Upper lobe of left lung (tissue), 6 donors: Measurements from ENCODE around the gene TRMT1. TPM values are rescaled to one million over a fixed set of nuclear protein-coding genes. Genes with fewer than 3 reads are reported as not detected.
A peak's percentile ranks its signal among the peaks of the same experiment; 100 is the strongest.

ENCODE experiments used
- ATAC-seq, 2 donors: fragments of 200-7000 bp; cut with Tn5 transposase; one replicate each; pipeline ENCODE4 v1.9.1; 2022; ENCODE audit warnings: mild to moderate bottlenecking in 2 of 2, moderate library complexity in 2 of 2; ENCODE audit not compliant: low FRiP score in 2 of 2
- DNase-seq, 2 donors: peaks; one replicate each; pipeline ENCODE4 v3.0.0-alpha.2; 2019 to 2020
- H3K27ac ChIP-seq, 4 donors: fragments of 200-600 bp; sonication (generic); one replicate each; pipeline ENCODE4 v1.5.1; 2016 to 2019
- H3K27me3 ChIP-seq, 4 donors: fragments of 200-600 bp; sonication (generic); one replicate each; pipeline ENCODE4 v1.5.1; 2017 to 2019
- H3K36me3 ChIP-seq, 4 donors: fragments of 200-600 bp; sonication (generic); one replicate each; pipeline ENCODE4 v1.5.1; 2016 to 2019
- H3K4me1 ChIP-seq, 4 donors: fragments of 200-600 bp; sonication (generic); one replicate each; pipeline ENCODE4 v1.5.1; 2018 to 2019
- H3K4me3 ChIP-seq, 4 donors: fragments of 200-600 bp; sonication (generic); one replicate each; pipeline ENCODE4 v1.5.1; 2017 to 2019; ENCODE audit warnings: mild to moderate bottlenecking in 2 of 4, moderate library complexity in 1 of 4
- H3K9me3 ChIP-seq, 4 donors: fragments of 200-600 bp; sonication (generic); one replicate each; pipeline ENCODE4 v1.5.1; 2018 to 2019
- CTCF ChIP-seq, 6 experiments: fragments of 450-650 bp in 4 of 6; fragments of 200-600 bp in 2 of 6; sonication (generic) in 2 of 6; IDR thresholded peaks; one replicate each; pipeline ENCODE4 v1.5.1; 2016 to 2019; ENCODE audit warnings: antibody characterized with exemption in 6 of 6
- EP300 ChIP-seq, 4 donors: sonication (generic); formaldehyde crosslinking; IDR thresholded peaks; one replicate each; pipeline ENCODE4 v1.5.1; 2017; ENCODE audit warnings: antibody characterized with exemption in 4 of 4, control low read depth in 2 of 4
- POLR2A ChIP-seq, 4 donors: fragments of 450-650 bp; IDR thresholded peaks; one replicate each; pipeline ENCODE4 v1.5.1; 2016 to 2017; ENCODE audit warnings: antibody characterized with exemption in 4 of 4, mild to moderate bottlenecking in 2 of 4
- POLR2AphosphoS5 ChIP-seq, 2 donors: sonication (generic); formaldehyde crosslinking; IDR thresholded peaks; one replicate each; pipeline ENCODE4 v1.5.1; 2017; ENCODE audit warnings: antibody characterized with exemption in 2 of 2
- WGBS, 2 donors: methylation state at CpG; one replicate each; pipeline ENCODE4 v1.1.5; 2017 to 2018; 5-methylcytosine and 5-hydroxymethylcytosine counted together
- total RNA-seq, 6 donors: library from RNA; depleted of rRNA in 4 of 6; stranded (reverse); fragments of >200 nt in 4 of 6; gene quantifications; one replicate each; pipeline versions ENCODE4 v1.1.0 to v1.2.1, GENCODE V29; 2016 to 2021
- donor health status: DM: no; HTN: no; CAD: no; lungs with moderate emphysema.
- donor health status: DM: no; HTN: yes; CAD: no; lungs with severe emphysema.

Gene TRMT1
- total RNA-seq, 6 donors from 2014 or later = 27.2 to 92.2 (median 33.1) TPM

- no peak overlapping the region for H3K4me3 ChIP-seq
- H3K4me1 ChIP-seq = peaks cover 7 to 32% (median 13%) of the 10 kb centered on the region in 4 donors
- no peaks in the 10 kb centered on the region for H3K27me3 ChIP-seq
- no peak for TF ChIP-seq CTCF (IDR thresholded peaks at IDR 0.05)
- TF ChIP-seq POLR2A (IDR thresholded peaks at IDR 0.05) = no peak
- TF ChIP-seq EP300 (IDR thresholded peaks at IDR 0.05) = no peak
- no peak for TF ChIP-seq POLR2AphosphoS5 (IDR thresholded peaks at IDR 0.05)
- DNase-seq (no peak), ATAC-seq (no peak)
- H3K36me3 ChIP-seq = peaks cover 0 to 14% (median 3%) of the 10 kb centered on the region in 4 donors
- 86% methylated on average over 6 of the region's 9 CpGs; no CpG with 5 or more reads in 1 of the 2 donors for WGBS, 2 donors
- H3K9me3 ChIP-seq = no peaks in the 10 kb centered on the region
- H3K27ac ChIP-seq = no peak overlapping the region
These were observed 12.8 kb upstream of the TRMT1 start for GRCh38 chr19:13129384-13129783.

- peak in 1 of 2 donors; percentile 28 for ATAC-seq
- WGBS, 2 donors = 77 to 80% methylated on average over 1 of the region's 1 CpG
- no peak overlapping the region for H3K27ac ChIP-seq
These were observed 12.0 kb upstream of the TRMT1 start for GRCh38 chr19:13128583-13128982.

GRCh38 chr19:13127811-13128575, 11.5 kb upstream of the TRMT1 start:
- no peak for ATAC-seq
- TF ChIP-seq EP300 (IDR thresholded peaks at IDR 0.05) (no peak), CTCF (IDR thresholded peaks at IDR 0.05) (no peak), POLR2AphosphoS5 (IDR thresholded peaks at IDR 0.05) (no peak), POLR2A (IDR thresholded peaks at IDR 0.05) (no peak)
- Histone ChIP-seq H3K9me3 (no peaks in the 10 kb centered on the region), H3K4me3 (no peak overlapping the region), H3K4me1 (peaks cover 3 to 22% (median 7%) of the 10 kb centered on the region in 4 donors), H3K27ac (no peak overlapping the region), H3K36me3 (peaks cover 0 to 14% (median 5%) of the 10 kb centered on the region in 4 donors), H3K27me3 (no peaks in the 10 kb centered on the region)
- 93 to 95% methylated on average over 5 to 6 of the region's 6 CpGs for WGBS, 2 donors
- DNase-seq = no peak

More at GRCh38 chr19:13128583-13128982, 12.0 kb upstream of the TRMT1 start:
- DNase-seq = no peak
- no peak overlapping the region for H3K4me3 ChIP-seq
- H3K36me3 ChIP-seq = peaks cover 0 to 14% (median 5%) of the 10 kb centered on the region in 4 donors
- no peak for TF ChIP-seq POLR2AphosphoS5 (IDR thresholded peaks at IDR 0.05)
- TF ChIP-seq POLR2A (IDR thresholded peaks at IDR 0.05) = no peak
- TF ChIP-seq EP300 (IDR thresholded peaks at IDR 0.05) = no peak
- TF ChIP-seq CTCF (IDR thresholded peaks at IDR 0.05) = no peak
- H3K4me1 ChIP-seq = peaks cover 7 to 25% (median 9%) of the 10 kb centered on the region in 4 donors
- no peaks in the 10 kb centered on the region for H3K27me3 ChIP-seq
- H3K9me3 ChIP-seq = no peaks in the 10 kb centered on the region

GRCh38 chr19:13127051-13127450, 10.5 kb upstream of the TRMT1 start:
- DNase-seq (no peak), ATAC-seq (no peak)
- Histone ChIP-seq H3K36me3 (peaks cover 0 to 14% (median 5%) of the 10 kb centered on the region in 4 donors), H3K27me3 (no peaks in the 10 kb centered on the region), H3K4me1 (peaks cover 0 to 15% (median 5%) of the 10 kb centered on the region in 4 donors), H3K27ac (no peak overlapping the region), H3K4me3 (no peak overlapping the region), H3K9me3 (no peaks in the 10 kb centered on the region)
- TF ChIP-seq CTCF (IDR thresholded peaks at IDR 0.05) = no peak
- TF ChIP-seq POLR2A (IDR thresholded peaks at IDR 0.05) = no peak
- no peak for TF ChIP-seq EP300 (IDR thresholded peaks at IDR 0.05)
- TF ChIP-seq POLR2AphosphoS5 (IDR thresholded peaks at IDR 0.05) = no peak
- WGBS, 2 donors = 91 to 96% methylated on average over 9 of the region's 9 CpGs
